Endothelial cell of umbilical vein (primary cell): ENCODE measurements around the gene PSD4. TPM values are rescaled to one million over a fixed set of nuclear protein-coding genes. Genes with fewer than 3 reads are reported as not detected.

Source experiments
- BruUV-seq: library from RNA; stranded (reverse); fragments of 400-500 nt; replicated peaks from 2 replicates; lab custom pipeline; 2021; lab: Mats Ljungman, UMichigan
- CTCF ChIA-PET: fragments of 300-600, 350-600 bp; sonication (Branson Sonifier 250); formaldehyde crosslinking; loops from one replicate; lab custom pipeline; 2021; ENCODE audit warnings: antibody characterized with exemption, inconsistent platforms; lab: Charles Lee
- POLR2A ChIA-PET: fragments of 300-600, 350-600 bp; sonication (Branson Sonifier 250); formaldehyde crosslinking; loops from one replicate; lab custom pipeline; 2021; ENCODE audit warnings: antibody characterized with exemption, inconsistent platforms; lab: Charles Lee
- DNase-seq: peaks from one replicate; pipeline ENCODE4 v3.0.0-alpha.2; 2011; ENCODE audit warnings: low read depth, low spot score
- FAIRE-seq: peaks from 2 replicates; lab custom pipeline; 2011; peaks lifted over from hg19 to GRCh38; lab: Jason Lieb, UNC
- H2AFZ ChIP-seq: 2 replicates; pipeline ENCODE4 v1.6.0; 2012; ENCODE audit warnings: low read depth, low read length, control low read depth, inconsistent platforms
- H3K27ac ChIP-seq: 2 replicates; pipeline ENCODE4 v1.5.1; 2011; ENCODE audit warnings: low read depth, mild to moderate bottlenecking, control low read depth, low read length, moderate library complexity; ENCODE audit not compliant: insufficient read depth
- H3K27me3 ChIP-seq, 2 experiments: 2 replicates each; pipeline versions ENCODE4 v1.6.0 to v1.6.1; 2011; ENCODE audit warnings: low read length in 2 of 2, mixed read lengths in 1 of 2; ENCODE audit not compliant: control insufficient read depth in 2 of 2, insufficient read depth in 2 of 2
- H3K36me3 ChIP-seq, 2 experiments: 2 replicates in 1 of 2; 3 replicates in 1 of 2; pipeline ENCODE4 v1.5.1; 2011; ENCODE audit warnings: low read length in 2 of 2, mild to moderate bottlenecking in 1 of 2, moderate library complexity in 1 of 2; ENCODE audit not compliant: control insufficient read depth in 2 of 2, insufficient read depth in 2 of 2; ENCODE audit errors: extremely low read depth in 1 of 2
- H3K4me1 ChIP-seq: 3 replicates; pipeline ENCODE4 v1.5.1; 2011; ENCODE audit warnings: mild to moderate bottlenecking, low read length; ENCODE audit not compliant: control insufficient read depth, insufficient read depth; ENCODE audit errors: extremely low read depth
- H3K4me2 ChIP-seq: 2 replicates; pipeline ENCODE4 v1.6.1; 2011; ENCODE audit warnings: low read length, control low read depth, mixed read lengths; ENCODE audit not compliant: insufficient read depth
- H3K4me3 ChIP-seq, 3 experiments: fragments of 200-600 bp in 1 of 3; sonication (generic), shearing (Covaris generic) in 1 of 3; replicated peaks in 1 of 3; 2 replicates each; pipeline ENCODE4 v1.5.1; 2011 to 2016; ENCODE audit warnings: control low read depth in 3 of 3, low read length in 3 of 3, mild to moderate bottlenecking in 2 of 3, inconsistent platforms in 1 of 3, low read depth in 1 of 3, moderate library complexity in 1 of 3; ENCODE audit not compliant: insufficient read depth in 1 of 3
- H3K79me2 ChIP-seq: 2 replicates; pipeline ENCODE4 v1.6.0; 2012; ENCODE audit warnings: low read length, inconsistent platforms; ENCODE audit not compliant: control insufficient read depth, insufficient read depth
- H3K9ac ChIP-seq: replicated peaks from 2 replicates; pipeline ENCODE3; 2011; ENCODE audit warnings: low read length, control low read depth; ENCODE audit not compliant: insufficient read depth; ENCODE audit errors: extremely low read depth
- H3K9me1 ChIP-seq: replicated peaks from 3 replicates; pipeline ENCODE4 v1.6.0; 2011; ENCODE audit warnings: mild to moderate bottlenecking, low read length; ENCODE audit not compliant: control insufficient read depth, insufficient read depth; ENCODE audit errors: extremely low read depth
- H3K9me3 ChIP-seq: replicated peaks from 2 replicates; pipeline ENCODE4 v1.5.1; 2012; ENCODE audit warnings: low read length, inconsistent platforms; ENCODE audit not compliant: control insufficient read depth, insufficient read depth
- H4K20me1 ChIP-seq: replicated peaks from 2 replicates; pipeline ENCODE3; 2011; ENCODE audit warnings: mild to moderate bottlenecking, low read length; ENCODE audit not compliant: control insufficient read depth, insufficient read depth; ENCODE audit errors: extremely low read depth
- CTCF ChIP-seq, 2 donors: IDR thresholded peaks; 1 replicate in 1 of 2; 2 replicates in 1 of 2; pipeline ENCODE4 v1.5.1; 2011; ENCODE audit warnings: low read length in 2 of 2, mild to moderate bottlenecking in 2 of 2, moderate library complexity in 2 of 2, control low read depth in 1 of 2, inconsistent platforms in 1 of 2, low read depth in 1 of 2; ENCODE audit not compliant: insufficient read depth in 1 of 2; ENCODE audit errors: extremely low read depth in 1 of 2
- EZH2 ChIP-seq: IDR thresholded peaks from 2 replicates; pipeline ENCODE4 v1.6.1; 2012; ENCODE audit warnings: borderline replicate concordance, low read depth, mild to moderate bottlenecking, moderate library complexity, low read length, inconsistent platforms; ENCODE audit not compliant: severe bottlenecking
- FOS ChIP-seq: IDR thresholded peaks from 2 replicates; pipeline ENCODE4 v1.6.1; 2011; ENCODE audit warnings: mild to moderate bottlenecking, low read length, moderate library complexity, borderline replicate concordance; ENCODE audit not compliant: insufficient read depth
- GATA2 ChIP-seq: IDR thresholded peaks from 2 replicates; pipeline ENCODE4 v1.7.0; 2011; ENCODE audit warnings: low read depth, mild to moderate bottlenecking, moderate library complexity, mixed read lengths, low read length; ENCODE audit not compliant: insufficient read length, insufficient read depth
- JUN ChIP-seq: IDR thresholded peaks from 2 replicates; pipeline ENCODE4 v1.6.1; 2011; ENCODE audit warnings: borderline replicate concordance, low read depth; ENCODE audit not compliant: insufficient read length, insufficient read depth
- MAX ChIP-seq: IDR thresholded peaks from 2 replicates; pipeline ENCODE4 v1.6.1; 2011; ENCODE audit not compliant: insufficient read depth, insufficient read length
- MYC ChIP-seq: IDR thresholded peaks from one replicate; pipeline ENCODE4 v1.6.1; 2011; ENCODE audit warnings: mild to moderate bottlenecking, low read depth, low read length
- POLR2A ChIP-seq: IDR thresholded peaks from 2 replicates; pipeline ENCODE4 v1.6.1; 2012; ENCODE audit warnings: low read depth, mild to moderate bottlenecking, control low read depth, low read length
- POLR2AphosphoS5 ChIP-seq: IDR thresholded peaks from 2 replicates; pipeline ENCODE4 v1.6.1; 2012; ENCODE audit warnings: low read depth, mild to moderate bottlenecking, control low read depth, low read length, moderate library complexity; ENCODE audit not compliant: insufficient read depth
- dilution Hi-C: fragments of 300-500 bp; cut with MboI; formaldehyde crosslinking; loops from one replicate; pipeline ENCODE4 v1.15.0; 2019; ENCODE audit warnings: low sequenced_read_pairs; ENCODE audit not compliant: extremely low pct_ligation_motif_present
- intact Hi-C: fragments of 100-400 bp; cut with micrococcal nuclease; formaldehyde crosslinking; loops from one replicate; pipeline ENCODE4 v1.10.0; 2022
- polyA plus RNA-seq, 4 experiments: library from polyadenylated mRNA; depleted of rRNA in 3 of 4; stranded (reverse) in 3 of 4; unstranded in 1 of 4; fragments of >200 nt; gene quantifications; 2 replicates each; pipeline versions ENCODE4 v1.2.1 to v1.2.3, GENCODE V29; 2011 to 2012; ENCODE audit warnings: missing spikeins in 1 of 4
- total RNA-seq: library from RNA; stranded (reverse); gene quantifications from 2 replicates; pipeline ENCODE4 v1.2.3, GENCODE V29; 2021

The PSD4 gene
- total and polyA plus RNA-seq, 2 donors (not counting 3 experiments of a cell fraction or from before 2014, with no cell fraction given): 0.01 to 0.24 TPM

GRCh38 chr2:113233593-113234550 is 60.1 kb downstream of the PSD4 start:
- ChIA-PET POLR2A (interaction anchor here (1.1 kb wide), 1 partner anchor 17 kb away, joined by 5 read pairs; no protein-coding TSS in a partner anchor), CTCF (interaction anchor here (1.3 to 1.7 kb wide), 3 partner anchors 13 to 30 kb away, joined by 3 to 5 read pairs (median 3); no protein-coding TSS in a partner anchor)
- no TSS peak for BruUV-seq
- H3K27me3 ChIP-seq: no peaks in the 10 kb centered on the region
- H3K4me1 ChIP-seq: no peaks in the 10 kb centered on the region
- no peaks in the 10 kb centered on the region for H3K9me3 ChIP-seq
- H2AFZ ChIP-seq: no peak overlapping the region
- DNase-seq: no peak
- H4K20me1 ChIP-seq: no peaks in the 10 kb centered on the region
- TF ChIP-seq FOS (no peak), CTCF (IDR thresholded peaks at IDR 0.05; ENCODE audit: extremely low read depth in 1 of 2, insufficient read depth in 1 of 2, low read depth in 1 of 2, low read length in 2 of 2) (no peak), POLR2AphosphoS5 (no peak), MAX (no peak), GATA2 (no peak), EZH2 (no peak), JUN (no peak), MYC (no peak), POLR2A (no peak)
- no peaks in the 10 kb centered on the region for H3K9me1 ChIP-seq
- H3K9ac ChIP-seq: no peak overlapping the region
- H3K4me3 ChIP-seq: no peak overlapping the region
- no peaks in the 10 kb centered on the region for H3K36me3 ChIP-seq
- no peak for FAIRE-seq
- H3K27ac ChIP-seq: no peak overlapping the region
- no peak overlapping the region for H3K4me2 ChIP-seq
- intact Hi-C loops (no loop called here), dilution Hi-C loops (no loop called here)
- no peaks in the 10 kb centered on the region for H3K79me2 ChIP-seq
